B cell (primary cell): ENCODE measurements around the gene RGS3. TPM values are rescaled to one million over a fixed set of nuclear protein-coding genes. Genes with fewer than 3 reads are reported as not detected.

Experiments
- ATAC-seq: fragments of 200-7000 bp; cut with Tn5 transposase; one replicate; pipeline ENCODE4 v1.10.0; 2021; ENCODE audit warnings: low read depth, mild to moderate bottlenecking, moderate number of reproducible peaks, moderate library complexity
- CTCF ChIA-PET: fragments of 350-600 bp; sonication (Branson Sonifier 250); formaldehyde crosslinking; loops from one replicate; lab custom pipeline; 2021; ENCODE audit warnings: antibody characterized with exemption, inconsistent platforms; lab: Charles Lee
- POLR2A ChIA-PET: fragments of 350-600 bp; sonication (Branson Sonifier 250); formaldehyde crosslinking; loops from one replicate; lab custom pipeline; 2021; ENCODE audit warnings: antibody characterized with exemption; lab: Charles Lee
- DNase-seq: peaks from one replicate; pipeline ENCODE4 v3.0.0; 2013
- H2AFZ ChIP-seq: 2 replicates; pipeline ENCODE4 v1.6.1; 2012; ENCODE audit warnings: mild to moderate bottlenecking, low read depth, low read length; ENCODE audit not compliant: insufficient read depth, poor library complexity, severe bottlenecking
- H3K27ac ChIP-seq, 2 donors: 1 replicate in 1 of 2; 2 replicates in 1 of 2; pipeline ENCODE4 v1.5.1; 2012 to 2013; ENCODE audit warnings: low read length in 2 of 2, mild to moderate bottlenecking in 2 of 2, moderate library complexity in 1 of 2
- H3K27me3 ChIP-seq, 4 experiments: fragments of 200-600 bp in 1 of 4; sonication (generic) in 1 of 4; replicated peaks in 1 of 4; 1 replicate in 2 of 4; 2 replicates in 2 of 4; pipeline versions ENCODE4 v1.6.1 to v1.7.0; 2013 to 2016; ENCODE audit warnings: low read length in 3 of 4, mild to moderate bottlenecking in 2 of 4, mixed read lengths in 1 of 4, moderate library complexity in 1 of 4; ENCODE audit not compliant: insufficient read depth in 4 of 4, control insufficient read depth in 3 of 4; ENCODE audit errors: control extremely low read depth in 1 of 4
- H3K36me3 ChIP-seq, 2 experiments: replicated peaks in 1 of 2; 1 replicate in 1 of 2; 2 replicates in 1 of 2; pipeline versions ENCODE4 v1.6.1 to v1.7.1; 2013; ENCODE audit warnings: low read length in 1 of 2; ENCODE audit not compliant: insufficient read depth in 2 of 2, control insufficient read depth in 1 of 2; ENCODE audit errors: control extremely low read depth in 1 of 2, extremely low read depth in 1 of 2
- H3K4me1 ChIP-seq, 2 donors: fragments of 200-600 bp in 1 of 2; sonication (generic) in 1 of 2; 1 replicate in 1 of 2; 2 replicates in 1 of 2; pipeline versions ENCODE4 v1.5.1 to v1.6.1; 2013 to 2017; ENCODE audit warnings: low read length in 2 of 2; ENCODE audit not compliant: control insufficient read depth in 2 of 2, insufficient read depth in 2 of 2
- H3K4me2 ChIP-seq: replicated peaks from 2 replicates; pipeline ENCODE3; 2012; ENCODE audit warnings: mild to moderate bottlenecking, low read depth, low read length; ENCODE audit not compliant: poor library complexity, severe bottlenecking
- H3K4me3 ChIP-seq, 5 experiments: fragments of 200-600 bp in 1 of 5; sonication (generic) in 1 of 5; 1 replicate in 3 of 5; 2 replicates in 2 of 5; pipeline versions ENCODE4 v1.5.1 to v1.7.0; 2011 to 2016; ENCODE audit warnings: low read length in 4 of 5, mild to moderate bottlenecking in 4 of 5, low read depth in 2 of 5, control low read depth in 1 of 5, moderate library complexity in 1 of 5; ENCODE audit not compliant: insufficient read depth in 1 of 5; ENCODE audit errors: control extremely low read depth in 1 of 5, extremely low read depth in 1 of 5
- H3K79me2 ChIP-seq: fragments of 200-600 bp; sonication (generic); one replicate; pipeline ENCODE4 v1.6.0; 2016; ENCODE audit warnings: low read length; ENCODE audit not compliant: control insufficient read depth, insufficient read depth
- H3K9ac ChIP-seq: fragments of 200-600 bp; sonication (generic); 2 replicates; pipeline ENCODE4 v1.6.1; 2017; ENCODE audit warnings: mild to moderate bottlenecking, low read length, moderate library complexity
- H3K9me3 ChIP-seq, 3 donors: one replicate each; pipeline versions ENCODE4 v1.6.1 to v1.7.1; 2013; ENCODE audit warnings: low read length in 2 of 3; ENCODE audit not compliant: control insufficient read depth in 2 of 3, insufficient read depth in 1 of 3; ENCODE audit errors: control extremely low read depth in 1 of 3
- H4K20me1 ChIP-seq: 2 replicates; pipeline ENCODE4 v1.6.0; 2012; ENCODE audit warnings: mild to moderate bottlenecking, low read length; ENCODE audit not compliant: insufficient read depth, control insufficient read depth, poor library complexity, severe bottlenecking
- H3K27ac Mint-ChIP-seq: one replicate; pipeline ENCODE4 v1.8.0; 2021; ENCODE audit warnings: mixed read lengths
- H3K27me3 Mint-ChIP-seq: one replicate; pipeline ENCODE4 v1.8.0; 2021; ENCODE audit warnings: mixed read lengths
- H3K4me1 Mint-ChIP-seq: one replicate; pipeline ENCODE4 v1.8.0; 2021; ENCODE audit warnings: mixed read lengths
- H3K4me3 Mint-ChIP-seq: one replicate; pipeline ENCODE4 v1.8.0; 2021; ENCODE audit warnings: mixed read lengths
- H3K9me3 Mint-ChIP-seq: one replicate; pipeline ENCODE4 v1.8.0; 2022; ENCODE audit warnings: mixed read lengths; ENCODE audit not compliant: insufficient read depth
- CTCF ChIP-seq: fragments of 200-600 bp; IDR thresholded peaks from one replicate; pipeline ENCODE4 v1.8.0; 2022; ENCODE audit warnings: antibody characterized with exemption, mild to moderate bottlenecking
- EZH2 ChIP-seq: IDR thresholded peaks from 2 replicates; pipeline ENCODE4 v1.6.1; 2012; ENCODE audit warnings: borderline replicate concordance, low read depth, mild to moderate bottlenecking, moderate library complexity, low read length; ENCODE audit not compliant: insufficient read depth, poor library complexity, severe bottlenecking
- WGBS: methylation state at CpG from one replicate; pipeline ENCODE4 v1.1.5; 2013; ENCODE audit warnings: missing lambda C conversion rate; ENCODE audit not compliant: insufficient coverage; 5-methylcytosine and 5-hydroxymethylcytosine counted together
- intact Hi-C: fragments of 100-400 bp; cut with micrococcal nuclease; formaldehyde crosslinking; loops from one replicate; pipeline ENCODE4 v1.10.0; 2022
- polyA plus RNA-seq: library from polyadenylated mRNA; depleted of rRNA; stranded (reverse); fragments of >200 nt; gene quantifications from 2 replicates; pipeline ENCODE4 v1.2.3, GENCODE V29; 2012
- total RNA-seq, 2 donors: library from RNA; stranded (reverse); fragments of 120-200 nt in 1 of 2; gene quantifications; 1 replicate in 1 of 2; 2 replicates in 1 of 2; pipeline versions ENCODE4 v1.2.3 to v1.2.4, GENCODE V29; 2013 to 2022

Gene RGS3
- total and polyA plus RNA-seq, 2 donors (not counting 1 experiment from before 2014, with no cell fraction given) = 12.0 to 15.6 TPM

- H3K4me2 ChIP-seq = peak overlapping the region; percentile 72
- H3K27ac ChIP-seq = no peak overlapping the region
- peak overlapping the region in 1 of 5 experiments; percentile 22 for H3K4me3 ChIP-seq
- peaks cover 39% of the 10 kb centered on the region for H3K4me1 Mint-ChIP-seq
- TF ChIP-seq CTCF (no peak), EZH2 (no peak)
- intact Hi-C loops = loop anchor here (1.0 kb wide), 1 partner anchor 58 kb away; no protein-coding TSS in a partner anchor
- H3K27me3 Mint-ChIP-seq = no peaks in the 10 kb centered on the region
- ChIA-PET CTCF (interaction anchor here (0.7 to 1.7 kb wide), 5 partner anchors 56 to 132 kb away, joined by 3 to 5 read pairs (median 3); no protein-coding TSS in a partner anchor), POLR2A (interaction anchor here (1.1 kb wide), 1 partner anchor 56 kb away, joined by 6 read pairs; no protein-coding TSS in a partner anchor)
- H3K27me3 ChIP-seq = no peaks in the 10 kb centered on the region
- H3K4me1 ChIP-seq = peaks cover 26 to 32% of the 10 kb centered on the region in 2 donors
- ATAC-seq (no peak), DNase-seq (no peak)
- H3K27ac Mint-ChIP-seq = peak overlapping the region; percentile 64
- H3K9me3 Mint-ChIP-seq = no peaks in the 10 kb centered on the region
- 92% methylated on average over 8 of the region's 8 CpGs for WGBS
- H3K79me2 ChIP-seq = no peaks in the 10 kb centered on the region
- no peaks in the 10 kb centered on the region for H3K9me3 ChIP-seq
- no peaks in the 10 kb centered on the region for H3K36me3 ChIP-seq
- no peaks in the 10 kb centered on the region for H4K20me1 ChIP-seq
- no peak overlapping the region for H2AFZ ChIP-seq
- H3K9ac ChIP-seq = peak overlapping the region; percentile 23
- H3K4me3 Mint-ChIP-seq = peak overlapping the region; percentile 76
Measured at GRCh38 chr9:113522858-113523257, 59.3 kb downstream of the RGS3 start.

GRCh38 chr9:113523421-113524141, 60.1 kb downstream of the RGS3 start:
- Mint-ChIP-seq H3K9me3 (no peaks in the 10 kb centered on the region), H3K4me3 (peak overlapping the region; percentile 76), H3K27me3 (no peaks in the 10 kb centered on the region), H3K4me1 (peaks cover 34% of the 10 kb centered on the region), H3K27ac (peak overlapping the region; percentile 64)
- Histone ChIP-seq H3K27ac (peak overlapping the region in 1 of 2 donors; percentile 16), H4K20me1 (no peaks in the 10 kb centered on the region), H3K4me2 (peak overlapping the region; percentile 72), H3K4me1 (peaks cover 23 to 25% of the 10 kb centered on the region in 2 donors), H3K9ac (peak overlapping the region; percentile 23), H2AFZ (peak overlapping the region; percentile 56), H3K79me2 (no peaks in the 10 kb centered on the region), H3K36me3 (no peaks in the 10 kb centered on the region), H3K4me3 (peak overlapping the region in 3 of 5 experiments; percentile 10 to 22 (median 18)), H3K9me3 (no peaks in the 10 kb centered on the region), H3K27me3 (no peaks in the 10 kb centered on the region)
- POLR2A ChIA-PET = interaction anchor here (1.1 kb wide), 1 partner anchor 55 kb away, joined by 6 read pairs; no protein-coding TSS in a partner anchor
- no peak for TF ChIP-seq CTCF
- TF ChIP-seq EZH2 = no peak
- intact Hi-C loops = loop anchor here (1.0 kb wide), 1 partner anchor 58 kb away; no protein-coding TSS in a partner anchor
- ATAC-seq (peak; percentile 87), DNase-seq (peak; percentile 51)
- 11% methylated on average over 6 of the region's 19 CpGs for WGBS
- CTCF ChIA-PET = interaction anchor here (0.7 to 1.7 kb wide), 5 partner anchors 55 to 132 kb away, joined by 3 to 5 read pairs (median 3); no protein-coding TSS in a partner anchor
